GM18907 (cell line): ENCODE data around the gene RETREG3.

ENCODE experiments used
- ATAC-seq: cut with Tn5 transposase; IDR thresholded peaks from one replicate; pipeline ENCODE4 v1.9.1; 2021; ENCODE audit warnings: mild to moderate bottlenecking, moderate library complexity; ENCODE audit not compliant: unreplicated experiment

The RETREG3 gene

GRCh38 chr17:42613699-42614295 lies 4.6 kb upstream of the RETREG3 start:
- no peak for ATAC-seq

GRCh38 chr17:42612013-42612412 lies 2.8 kb upstream of the RETREG3 start:
- ATAC-seq = no peak

GRCh38 chr17:42609814-42610801 lies 934 bp upstream of the RETREG3 start:
- peak; percentile 4 for ATAC-seq

GRCh38 chr17:42608305-42609181 lies 631 bp downstream of the RETREG3 start:
- peak; percentile 36 for ATAC-seq

- ATAC-seq = no peak
Observed at GRCh38 chr17:42607769-42608168, 1.4 kb downstream of the RETREG3 start.

- no peak for ATAC-seq
Observed at GRCh38 chr17:42603318-42603717, 5.9 kb downstream of the RETREG3 start.

GRCh38 chr17:42598905-42599304 lies 10.3 kb downstream of the RETREG3 start:
- ATAC-seq = no peak

GRCh38 chr17:42596386-42596785 lies 12.8 kb downstream of the RETREG3 start:
- no peak for ATAC-seq

GRCh38 chr17:42591411-42591810 lies 17.8 kb downstream of the RETREG3 start:
- no peak for ATAC-seq

- no peak for ATAC-seq
Observed at GRCh38 chr17:42590886-42591285, 18.3 kb downstream of the RETREG3 start.

- no peak for ATAC-seq
Observed at GRCh38 chr17:42586514-42587230, 22.5 kb downstream of the RETREG3 start.

GRCh38 chr17:42585353-42585752 lies 23.8 kb downstream of the RETREG3 start:
- ATAC-seq = no peak

GRCh38 chr17:42584880-42585279 lies 24.3 kb downstream of the RETREG3 start:
- no peak for ATAC-seq

GRCh38 chr17:42581744-42582270 lies 27.4 kb downstream of the RETREG3 start:
- ATAC-seq = no peak

GRCh38 chr17:42579794-42580551 lies 29.2 kb downstream of the RETREG3 start:
- ATAC-seq = no peak

- peak; percentile 62 for ATAC-seq
Observed at GRCh38 chr17:42578282-42578869, 30.8 kb downstream of the RETREG3 start.

- peak; percentile 72 for ATAC-seq
Observed at GRCh38 chr17:42577532-42578281, 31.5 kb downstream of the RETREG3 start, which contains the start of gene PSMC3IP. Gene PSMC3IP, minus strand, starts transcription at chr17:42577729. Its CDS starts 43 bp downstream, at chr17:42577686.

GRCh38 chr17:42577140-42577531 lies 32.0 kb downstream of the RETREG3 start:
- ATAC-seq = peak; percentile 3
